Endothelial cell of umbilical vein (primary cell): ENCODE data around the gene CNTD1. TPM values are rescaled to one million over a fixed set of nuclear protein-coding genes. Genes with fewer than 3 reads are reported as not detected.

ENCODE experiments used
- BruUV-seq: library from RNA; stranded (reverse); fragments of 400-500 nt; replicated peaks from 2 replicates; lab custom pipeline; 2021; lab: Mats Ljungman, UMichigan
- CTCF ChIA-PET: fragments of 300-600, 350-600 bp; sonication (Branson Sonifier 250); formaldehyde crosslinking; loops from one replicate; lab custom pipeline; 2021; ENCODE audit warnings: antibody characterized with exemption, inconsistent platforms; lab: Charles Lee
- POLR2A ChIA-PET: fragments of 300-600, 350-600 bp; sonication (Branson Sonifier 250); formaldehyde crosslinking; loops from one replicate; lab custom pipeline; 2021; ENCODE audit warnings: antibody characterized with exemption, inconsistent platforms; lab: Charles Lee
- DNase-seq: peaks from one replicate; pipeline ENCODE4 v3.0.0-alpha.2; 2011; ENCODE audit warnings: low read depth, low spot score
- FAIRE-seq: peaks from 2 replicates; lab custom pipeline; 2011; peaks lifted over from hg19 to GRCh38; lab: Jason Lieb, UNC
- H2AFZ ChIP-seq: 2 replicates; pipeline ENCODE4 v1.6.0; 2012; ENCODE audit warnings: low read depth, low read length, control low read depth, inconsistent platforms
- H3K27ac ChIP-seq: 2 replicates; pipeline ENCODE4 v1.5.1; 2011; ENCODE audit warnings: low read depth, mild to moderate bottlenecking, control low read depth, low read length, moderate library complexity; ENCODE audit not compliant: insufficient read depth
- H3K27me3 ChIP-seq, 2 experiments: 2 replicates each; pipeline versions ENCODE4 v1.6.0 to v1.6.1; 2011; ENCODE audit warnings: low read length in 2 of 2, mixed read lengths in 1 of 2; ENCODE audit not compliant: control insufficient read depth in 2 of 2, insufficient read depth in 2 of 2
- H3K36me3 ChIP-seq, 2 experiments: 2 replicates in 1 of 2; 3 replicates in 1 of 2; pipeline ENCODE4 v1.5.1; 2011; ENCODE audit warnings: low read length in 2 of 2, mild to moderate bottlenecking in 1 of 2, moderate library complexity in 1 of 2; ENCODE audit not compliant: control insufficient read depth in 2 of 2, insufficient read depth in 2 of 2; ENCODE audit errors: extremely low read depth in 1 of 2
- H3K4me1 ChIP-seq: 3 replicates; pipeline ENCODE4 v1.5.1; 2011; ENCODE audit warnings: mild to moderate bottlenecking, low read length; ENCODE audit not compliant: control insufficient read depth, insufficient read depth; ENCODE audit errors: extremely low read depth
- H3K4me2 ChIP-seq: 2 replicates; pipeline ENCODE4 v1.6.1; 2011; ENCODE audit warnings: low read length, control low read depth, mixed read lengths; ENCODE audit not compliant: insufficient read depth
- H3K4me3 ChIP-seq, 3 experiments: fragments of 200-600 bp in 1 of 3; sonication (generic), shearing (Covaris generic) in 1 of 3; replicated peaks in 1 of 3; 2 replicates each; pipeline ENCODE4 v1.5.1; 2011 to 2016; ENCODE audit warnings: control low read depth in 3 of 3, low read length in 3 of 3, mild to moderate bottlenecking in 2 of 3, inconsistent platforms in 1 of 3, low read depth in 1 of 3, moderate library complexity in 1 of 3; ENCODE audit not compliant: insufficient read depth in 1 of 3
- H3K79me2 ChIP-seq: 2 replicates; pipeline ENCODE4 v1.6.0; 2012; ENCODE audit warnings: low read length, inconsistent platforms; ENCODE audit not compliant: control insufficient read depth, insufficient read depth
- H3K9ac ChIP-seq: replicated peaks from 2 replicates; pipeline ENCODE3; 2011; ENCODE audit warnings: low read length, control low read depth; ENCODE audit not compliant: insufficient read depth; ENCODE audit errors: extremely low read depth
- H3K9me1 ChIP-seq: replicated peaks from 3 replicates; pipeline ENCODE4 v1.6.0; 2011; ENCODE audit warnings: mild to moderate bottlenecking, low read length; ENCODE audit not compliant: control insufficient read depth, insufficient read depth; ENCODE audit errors: extremely low read depth
- H3K9me3 ChIP-seq: replicated peaks from 2 replicates; pipeline ENCODE4 v1.5.1; 2012; ENCODE audit warnings: low read length, inconsistent platforms; ENCODE audit not compliant: control insufficient read depth, insufficient read depth
- H4K20me1 ChIP-seq: replicated peaks from 2 replicates; pipeline ENCODE3; 2011; ENCODE audit warnings: mild to moderate bottlenecking, low read length; ENCODE audit not compliant: control insufficient read depth, insufficient read depth; ENCODE audit errors: extremely low read depth
- CTCF ChIP-seq, 2 donors: IDR thresholded peaks; 1 replicate in 1 of 2; 2 replicates in 1 of 2; pipeline ENCODE4 v1.5.1; 2011; ENCODE audit warnings: low read length in 2 of 2, mild to moderate bottlenecking in 2 of 2, moderate library complexity in 2 of 2, control low read depth in 1 of 2, inconsistent platforms in 1 of 2, low read depth in 1 of 2; ENCODE audit not compliant: insufficient read depth in 1 of 2; ENCODE audit errors: extremely low read depth in 1 of 2
- EZH2 ChIP-seq: IDR thresholded peaks from 2 replicates; pipeline ENCODE4 v1.6.1; 2012; ENCODE audit warnings: borderline replicate concordance, low read depth, mild to moderate bottlenecking, moderate library complexity, low read length, inconsistent platforms; ENCODE audit not compliant: severe bottlenecking
- FOS ChIP-seq: IDR thresholded peaks from 2 replicates; pipeline ENCODE4 v1.6.1; 2011; ENCODE audit warnings: mild to moderate bottlenecking, low read length, moderate library complexity, borderline replicate concordance; ENCODE audit not compliant: insufficient read depth
- GATA2 ChIP-seq: IDR thresholded peaks from 2 replicates; pipeline ENCODE4 v1.7.0; 2011; ENCODE audit warnings: low read depth, mild to moderate bottlenecking, moderate library complexity, mixed read lengths, low read length; ENCODE audit not compliant: insufficient read length, insufficient read depth
- JUN ChIP-seq: IDR thresholded peaks from 2 replicates; pipeline ENCODE4 v1.6.1; 2011; ENCODE audit warnings: borderline replicate concordance, low read depth; ENCODE audit not compliant: insufficient read length, insufficient read depth
- MAX ChIP-seq: IDR thresholded peaks from 2 replicates; pipeline ENCODE4 v1.6.1; 2011; ENCODE audit not compliant: insufficient read depth, insufficient read length
- MYC ChIP-seq: IDR thresholded peaks from one replicate; pipeline ENCODE4 v1.6.1; 2011; ENCODE audit warnings: mild to moderate bottlenecking, low read depth, low read length
- POLR2A ChIP-seq: IDR thresholded peaks from 2 replicates; pipeline ENCODE4 v1.6.1; 2012; ENCODE audit warnings: low read depth, mild to moderate bottlenecking, control low read depth, low read length
- POLR2AphosphoS5 ChIP-seq: IDR thresholded peaks from 2 replicates; pipeline ENCODE4 v1.6.1; 2012; ENCODE audit warnings: low read depth, mild to moderate bottlenecking, control low read depth, low read length, moderate library complexity; ENCODE audit not compliant: insufficient read depth
- dilution Hi-C: fragments of 300-500 bp; cut with MboI; formaldehyde crosslinking; loops from one replicate; pipeline ENCODE4 v1.15.0; 2019; ENCODE audit warnings: low sequenced_read_pairs; ENCODE audit not compliant: extremely low pct_ligation_motif_present
- intact Hi-C: fragments of 100-400 bp; cut with micrococcal nuclease; formaldehyde crosslinking; loops from one replicate; pipeline ENCODE4 v1.10.0; 2022
- polyA plus RNA-seq, 4 experiments: library from polyadenylated mRNA; depleted of rRNA in 3 of 4; stranded (reverse) in 3 of 4; unstranded in 1 of 4; fragments of >200 nt; gene quantifications; 2 replicates each; pipeline versions ENCODE4 v1.2.1 to v1.2.3, GENCODE V29; 2011 to 2012; ENCODE audit warnings: missing spikeins in 1 of 4
- total RNA-seq: library from RNA; stranded (reverse); gene quantifications from 2 replicates; pipeline ENCODE4 v1.2.3, GENCODE V29; 2021

The CNTD1 gene
- total and polyA plus RNA-seq, 2 donors (not counting 3 experiments of a cell fraction or from before 2014, with no cell fraction given) = not detected

- FAIRE-seq (no peak), DNase-seq (no peak)
- Histone ChIP-seq H2AFZ (no peak overlapping the region), H3K79me2 (no peaks in the 10 kb centered on the region), H3K36me3 (peaks cover 0 to 2% of the 10 kb centered on the region in 2 experiments), H3K9me1 (no peaks in the 10 kb centered on the region), H3K4me2 (no peak overlapping the region), H4K20me1 (no peaks in the 10 kb centered on the region), H3K4me1 (peaks cover 11% of the 10 kb centered on the region), H3K4me3 (no peak overlapping the region), H3K27me3 (no peaks in the 10 kb centered on the region), H3K9me3 (no peaks in the 10 kb centered on the region), H3K27ac (no peak overlapping the region), H3K9ac (no peak overlapping the region)
- intact Hi-C loops = no loop called here
- no peak for TF ChIP-seq CTCF (IDR thresholded peaks at IDR 0.05; ENCODE audit: extremely low read depth in 1 of 2, insufficient read depth in 1 of 2, low read depth in 1 of 2, low read length in 2 of 2)
- no peak for TF ChIP-seq MAX
- no peak for TF ChIP-seq POLR2AphosphoS5
- no peak for TF ChIP-seq POLR2A
- no peak for TF ChIP-seq FOS
- no peak for TF ChIP-seq JUN
- TF ChIP-seq GATA2 = no peak
- no peak for TF ChIP-seq EZH2
- no peak for TF ChIP-seq MYC
- dilution Hi-C loops = no loop called here
- ChIA-PET CTCF (interaction anchor here (1.3 kb wide), 1 partner anchor 29 kb away, joined by 5 read pairs; the partner anchor contains the start of gene BECN1), POLR2A (no interaction called here)
- BruUV-seq = no TSS peak
Measured at GRCh38 chr17:42795465-42795864, 3.2 kb upstream of the CNTD1 start.
